Measurements from ENCODE around the gene SEMA4D.

The SEMA4D gene

DNA sequence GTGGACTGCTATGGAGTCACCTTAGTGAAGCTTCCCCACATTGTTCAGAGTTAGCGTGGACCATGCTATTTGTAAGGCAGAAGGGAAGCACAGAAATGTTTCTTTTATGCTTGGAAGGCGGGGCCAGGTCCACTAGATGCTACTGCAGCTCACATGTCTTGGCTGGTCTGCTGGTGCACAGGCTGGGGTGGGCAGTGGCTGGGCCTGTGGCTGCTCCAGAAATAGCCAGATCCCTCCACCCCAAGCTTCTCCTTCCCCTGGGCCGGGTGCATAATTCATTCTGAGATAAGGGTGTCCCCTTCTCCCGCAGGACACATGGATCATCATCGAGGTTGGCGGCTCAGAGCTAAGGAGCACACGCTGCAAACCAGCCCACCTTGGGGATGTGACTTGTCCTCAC, 14.5 kb upstream of the SEMA4D start:
- in situ Hi-C loops (cut with HindIII; ENCODE audit: low sequenced_read_pairs) = no loop called here
- TF ChIP-seq, protein P1, sequence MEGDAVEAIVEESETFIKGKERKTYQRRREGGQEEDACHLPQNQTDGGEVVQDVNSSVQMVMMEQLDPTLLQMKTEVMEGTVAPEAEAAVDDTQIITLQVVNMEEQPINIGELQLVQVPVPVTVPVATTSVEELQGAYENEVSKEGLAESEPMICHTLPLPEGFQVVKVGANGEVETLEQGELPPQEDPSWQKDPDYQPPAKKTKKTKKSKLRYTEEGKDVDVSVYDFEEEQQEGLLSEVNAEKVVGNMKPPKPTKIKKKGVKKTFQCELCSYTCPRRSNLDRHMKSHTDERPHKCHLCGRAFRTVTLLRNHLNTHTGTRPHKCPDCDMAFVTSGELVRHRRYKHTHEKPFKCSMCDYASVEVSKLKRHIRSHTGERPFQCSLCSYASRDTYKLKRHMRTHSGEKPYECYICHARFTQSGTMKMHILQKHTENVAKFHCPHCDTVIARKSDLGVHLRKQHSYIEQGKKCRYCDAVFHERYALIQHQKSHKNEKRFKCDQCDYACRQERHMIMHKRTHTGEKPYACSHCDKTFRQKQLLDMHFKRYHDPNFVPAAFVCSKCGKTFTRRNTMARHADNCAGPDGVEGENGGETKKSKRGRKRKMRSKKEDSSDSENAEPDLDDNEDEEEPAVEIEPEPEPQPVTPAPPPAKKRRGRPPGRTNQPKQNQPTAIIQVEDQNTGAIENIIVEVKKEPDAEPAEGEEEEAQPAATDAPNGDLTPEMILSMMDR (IDR thresholded peaks at IDR 0.05; ENCODE audit: low read depth, low read length) = no peak
- DNase-seq (ENCODE audit: low read depth, low spot score) = no peak
- H3K4me3 ChIP-seq (ENCODE audit: low read depth, low read length) = no peak overlapping the region

DNA sequence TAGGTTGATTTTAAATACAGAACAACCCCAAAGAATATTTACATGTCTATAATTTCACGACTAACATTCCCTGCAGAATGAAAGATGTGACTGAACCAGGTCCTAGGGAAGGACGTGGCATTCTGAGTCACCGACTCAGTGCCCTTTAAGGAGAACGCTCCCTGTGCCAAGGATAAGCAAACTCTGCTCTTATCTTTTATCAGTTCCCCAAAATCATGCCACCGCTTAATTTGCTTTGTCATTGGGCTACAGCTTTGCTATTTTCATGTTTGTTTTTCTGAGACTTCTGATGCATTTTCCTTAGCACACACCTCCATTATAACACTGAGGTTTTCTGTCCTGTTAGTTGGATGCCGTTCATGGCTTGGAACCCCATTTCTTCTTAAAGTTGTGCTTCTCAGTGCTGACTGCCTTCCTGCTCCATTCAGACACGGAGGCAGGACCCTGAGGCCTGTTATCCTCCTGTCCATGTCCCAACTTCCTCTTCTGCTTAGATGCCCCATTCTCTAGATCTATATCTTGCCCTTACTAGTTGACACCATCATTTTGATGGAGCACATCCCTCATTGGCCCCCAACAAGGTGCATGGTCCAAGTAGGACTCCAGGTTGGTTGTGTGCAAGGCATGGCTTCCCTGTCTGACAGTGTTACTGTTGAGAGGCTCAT, 11.2 kb upstream of the SEMA4D start:
- in situ Hi-C loops (cut with HindIII; ENCODE audit: low sequenced_read_pairs) = no loop called here
- TF ChIP-seq, protein P1 (IDR thresholded peaks at IDR 0.05; ENCODE audit: low read depth, low read length) = no peak
- H3K4me3 ChIP-seq (ENCODE audit: low read depth, low read length) = no peak overlapping the region
- DNase-seq (ENCODE audit: low read depth, low spot score) = no peak

DNA sequence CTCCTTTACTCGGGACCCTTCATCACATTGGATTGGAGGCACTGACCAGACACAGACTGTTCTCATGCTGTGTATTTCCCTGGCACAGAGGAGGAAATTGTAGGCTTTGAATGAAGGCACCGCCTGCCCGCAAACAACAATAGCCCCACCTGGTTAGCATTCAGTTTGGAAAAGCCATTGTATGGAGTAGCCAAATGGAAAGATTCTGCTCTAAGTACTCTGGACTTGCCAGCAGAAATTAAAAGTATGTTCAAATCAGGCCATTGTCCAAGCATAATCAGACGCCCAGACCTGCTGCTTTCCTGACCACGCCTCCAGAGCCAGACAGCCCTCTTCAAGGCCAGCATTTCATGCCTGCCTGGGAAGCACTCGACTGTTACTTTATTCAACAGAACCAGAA, 8.0 kb upstream of the SEMA4D start:
- no peak for DNase-seq (ENCODE audit: low read depth, low spot score)

DNA sequence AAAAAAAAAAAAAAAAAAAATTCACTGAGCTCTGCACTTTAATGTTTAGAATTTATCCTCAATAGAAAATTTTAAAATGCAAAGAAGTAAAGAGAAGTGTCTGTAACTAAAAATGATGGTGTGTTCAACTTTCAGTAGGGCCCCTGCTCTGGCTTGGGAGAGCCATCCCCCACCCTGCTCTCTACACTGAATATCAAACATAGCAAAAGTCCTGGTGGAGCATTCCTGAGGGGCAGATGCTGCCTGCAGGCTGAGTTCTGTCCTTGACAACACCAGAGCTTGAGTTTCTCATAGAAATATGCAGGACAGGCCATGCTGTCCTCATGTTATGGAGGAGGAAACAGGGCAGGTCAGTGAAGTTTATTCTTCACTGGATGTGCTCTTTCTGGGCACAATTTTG, 7.1 kb upstream of the SEMA4D start:
- in situ Hi-C loops (cut with HindIII; ENCODE audit: low sequenced_read_pairs) = no loop called here

More for the DNA sequence above, 8.0 kb upstream of the SEMA4D start:
- H3K4me3 ChIP-seq (ENCODE audit: low read depth, low read length) = no peak overlapping the region
- in situ Hi-C loops (cut with HindIII; ENCODE audit: low sequenced_read_pairs) = no loop called here
- TF ChIP-seq, protein P1 (IDR thresholded peaks at IDR 0.05; ENCODE audit: low read depth, low read length) = no peak

DNA sequence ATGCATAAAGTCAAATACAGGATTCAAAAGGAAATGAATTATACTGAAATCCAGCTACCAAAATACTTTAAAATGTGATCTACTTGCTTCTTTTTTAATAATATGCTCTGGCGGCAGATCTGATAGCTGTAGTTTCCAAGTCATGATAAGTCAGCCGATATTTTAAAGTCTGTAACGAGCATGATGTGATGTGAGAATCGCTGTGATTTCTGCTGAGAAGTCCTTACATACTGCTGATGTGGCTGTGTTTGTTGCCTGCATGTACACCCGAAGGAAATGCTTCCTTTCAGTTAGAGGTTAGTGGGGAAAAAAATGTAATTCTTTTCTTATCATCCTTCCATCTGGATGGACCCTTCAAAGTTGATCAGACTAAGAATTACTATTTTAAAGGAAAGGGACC, 4.8 kb upstream of the SEMA4D start:
- in situ Hi-C loops (cut with HindIII; ENCODE audit: low sequenced_read_pairs) = no loop called here
- no peak overlapping the region for H3K4me3 ChIP-seq (ENCODE audit: low read depth, low read length)
- TF ChIP-seq, protein P1 (IDR thresholded peaks at IDR 0.05; ENCODE audit: low read depth, low read length) = no peak
- no peak for DNase-seq (ENCODE audit: low read depth, low spot score)

More for the DNA sequence above, 7.1 kb upstream of the SEMA4D start:
- DNase-seq (ENCODE audit: low read depth, low spot score) = no peak
- no peak overlapping the region for H3K4me3 ChIP-seq (ENCODE audit: low read depth, low read length)
- TF ChIP-seq, protein P1 (IDR thresholded peaks at IDR 0.05; ENCODE audit: low read depth, low read length) = no peak

DNA sequence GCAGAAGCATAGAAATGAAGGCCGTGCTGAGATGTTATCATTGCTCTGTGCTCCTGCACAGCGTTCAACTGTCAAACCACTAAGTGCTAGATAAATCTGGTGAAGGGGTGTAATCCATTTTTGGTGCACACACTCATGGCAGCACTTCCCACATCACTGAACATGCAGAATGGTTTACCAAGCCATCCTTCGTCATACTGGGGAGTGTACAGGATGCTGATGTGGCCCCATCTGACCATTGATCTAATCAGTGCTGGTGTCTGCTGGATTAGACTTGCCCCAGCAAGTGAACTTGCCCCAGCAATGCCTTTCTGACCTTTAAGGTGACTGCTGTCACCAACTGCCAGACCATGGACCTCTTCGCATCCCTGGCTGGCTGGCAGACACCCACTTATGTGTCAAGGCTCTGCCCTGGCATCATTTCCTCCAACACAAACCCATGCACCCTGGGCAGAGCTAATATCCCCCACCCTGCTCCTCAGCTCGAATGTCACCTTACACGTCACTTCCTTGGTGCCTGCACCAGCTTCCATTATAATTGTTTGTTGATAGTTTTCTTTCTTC, 4.2 kb upstream of the SEMA4D start:
- TF ChIP-seq, protein P1 (IDR thresholded peaks at IDR 0.05; ENCODE audit: low read depth, low read length) = no peak
- in situ Hi-C loops (cut with HindIII; ENCODE audit: low sequenced_read_pairs) = no loop called here
- H3K4me3 ChIP-seq (ENCODE audit: low read depth, low read length) = no peak overlapping the region
- DNase-seq (ENCODE audit: low read depth, low spot score) = no peak

Measured in astrocyte of the spinal cord (primary cell).